Endothelial cell (in vitro differentiated cells): ENCODE data around the gene TFCP2L1. TPM values are rescaled to one million over a fixed set of nuclear protein-coding genes. Genes with fewer than 3 reads are reported as not detected.

Experiments
- DNase-seq: peaks from one replicate; pipeline ENCODE4 v3.0.0; 2021; ENCODE audit warnings: low spot score
- H3K27ac Mint-ChIP-seq: one replicate; pipeline ENCODE4 v1.8.0; 2021; ENCODE audit warnings: mixed read lengths, inconsistent platforms; ENCODE audit not compliant: unreplicated experiment
- H3K27me3 Mint-ChIP-seq: one replicate; pipeline ENCODE4 v1.8.0; 2021; ENCODE audit warnings: mild to moderate bottlenecking, moderate library complexity, mixed read lengths, inconsistent platforms; ENCODE audit not compliant: unreplicated experiment
- H3K36me3 Mint-ChIP-seq: one replicate; pipeline ENCODE4 v1.8.0; 2021; ENCODE audit warnings: mild to moderate bottlenecking, low read depth, mixed read lengths, inconsistent platforms; ENCODE audit not compliant: unreplicated experiment
- H3K4me1 Mint-ChIP-seq: one replicate; pipeline ENCODE4 v1.8.0; 2021; ENCODE audit warnings: mild to moderate bottlenecking, mixed read lengths, inconsistent platforms; ENCODE audit not compliant: unreplicated experiment
- H3K4me3 Mint-ChIP-seq: one replicate; pipeline ENCODE4 v1.8.0; 2021; ENCODE audit warnings: mild to moderate bottlenecking, mixed read lengths, inconsistent platforms; ENCODE audit not compliant: unreplicated experiment
- H3K9me3 Mint-ChIP-seq: one replicate; pipeline ENCODE4 v1.8.0; 2021; ENCODE audit warnings: mixed read lengths, inconsistent platforms; ENCODE audit not compliant: unreplicated experiment
- CTCF ChIP-seq: fragments of 200-600 bp; sonication (generic); IDR thresholded peaks from one replicate; pipeline ENCODE4 v1.5.0; 2021; ENCODE audit warnings: antibody characterized with exemption; ENCODE audit not compliant: unreplicated experiment
- total RNA-seq: library from RNA; stranded (reverse); fragmentation: NEBNext Ultra II Directional; extraction: Animal tissue kit (Norgen Biotek cat#: 25700); gene quantifications from one replicate; pipeline ENCODE4 v1.2.1, GENCODE V29; 2021; ENCODE audit not compliant: unreplicated experiment

The TFCP2L1 gene
- total RNA-seq, 1 donor from 2014 or later, result 1.7 TPM

DNA sequence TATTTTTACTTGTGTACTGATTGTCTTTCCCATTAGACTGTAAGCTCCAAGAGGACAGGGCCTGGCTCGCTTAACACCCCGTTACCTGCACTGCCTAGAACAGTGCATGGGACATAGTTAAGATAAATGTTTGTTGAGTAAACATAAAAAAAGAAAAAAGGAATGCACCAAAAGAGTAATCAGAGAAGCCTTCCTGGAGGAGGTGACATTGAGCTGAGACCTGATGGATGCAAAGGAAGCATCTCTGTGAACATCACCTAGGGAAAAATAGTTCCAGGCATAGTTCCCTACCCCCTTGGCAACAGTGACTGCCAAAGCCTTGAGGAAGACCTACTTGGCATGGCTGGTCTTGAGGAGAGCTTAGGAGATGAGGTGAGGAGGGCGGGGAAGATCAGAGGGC is 924 bp upstream of the TFCP2L1 start:
- no peak for TF ChIP-seq CTCF
- H3K36me3 Mint-ChIP-seq, result no peaks in the 10 kb centered on the region
- no peak for DNase-seq
- no peak overlapping the region for H3K27ac Mint-ChIP-seq
- peaks cover 19% of the 10 kb centered on the region for H3K27me3 Mint-ChIP-seq
- H3K4me3 Mint-ChIP-seq, result no peak overlapping the region
- no peaks in the 10 kb centered on the region for H3K9me3 Mint-ChIP-seq
- peaks cover 17% of the 10 kb centered on the region for H3K4me1 Mint-ChIP-seq

- Mint-ChIP-seq H3K27ac (no peak overlapping the region), H3K9me3 (no peaks in the 10 kb centered on the region), H3K27me3 (peaks cover 19% of the 10 kb centered on the region), H3K4me3 (peak overlapping the region; percentile 75), H3K4me1 (peaks cover 17% of the 10 kb centered on the region), H3K36me3 (no peaks in the 10 kb centered on the region)
- TF ChIP-seq CTCF, result no peak
- no peak for DNase-seq
Measured at GRCh38 chr2:121283670-121284462, 1.1 kb downstream of the TFCP2L1 start.

GRCh38 chr2:121282800-121283385 is 2.1 kb downstream of the TFCP2L1 start:
- Mint-ChIP-seq H3K4me1 (peaks cover 17% of the 10 kb centered on the region), H3K4me3 (no peak overlapping the region), H3K27ac (no peak overlapping the region), H3K27me3 (peaks cover 17% of the 10 kb centered on the region), H3K36me3 (no peaks in the 10 kb centered on the region), H3K9me3 (no peaks in the 10 kb centered on the region)
- no peak for DNase-seq
- no peak for TF ChIP-seq CTCF

GRCh38 chr2:121281694-121282093 is 3.3 kb downstream of the TFCP2L1 start:
- Mint-ChIP-seq H3K4me3 (no peak overlapping the region), H3K9me3 (no peaks in the 10 kb centered on the region), H3K27me3 (peaks cover 11% of the 10 kb centered on the region), H3K36me3 (no peaks in the 10 kb centered on the region), H3K4me1 (peaks cover 12% of the 10 kb centered on the region), H3K27ac (no peak overlapping the region)
- no peak for DNase-seq
- TF ChIP-seq CTCF, result no peak

DNA sequence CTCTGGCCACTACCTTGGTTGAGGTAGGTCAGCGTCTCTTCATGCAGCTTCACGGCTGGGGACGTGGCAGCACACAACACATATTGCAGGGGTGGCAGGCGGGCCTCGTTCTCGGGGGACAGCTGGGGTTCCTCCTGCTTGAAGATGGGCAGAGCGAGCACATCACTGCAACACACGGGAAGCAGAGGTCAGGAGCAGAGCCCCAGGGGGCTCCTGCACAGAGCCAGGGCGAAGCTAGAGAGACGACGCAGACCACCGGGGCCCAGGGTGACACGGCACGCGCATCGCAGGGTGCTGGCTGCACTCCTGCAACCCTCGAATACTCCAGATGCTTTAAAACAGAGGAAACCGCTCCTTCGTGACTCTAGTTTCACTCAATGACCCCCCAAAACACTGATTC is 3.9 kb downstream of the TFCP2L1 start:
- H3K27ac Mint-ChIP-seq, result no peak overlapping the region
- no peak overlapping the region for H3K4me3 Mint-ChIP-seq
- no peak for DNase-seq
- no peak for TF ChIP-seq CTCF
- peaks cover 10% of the 10 kb centered on the region for H3K27me3 Mint-ChIP-seq
- no peaks in the 10 kb centered on the region for H3K9me3 Mint-ChIP-seq
- peaks cover 11% of the 10 kb centered on the region for H3K4me1 Mint-ChIP-seq
- no peaks in the 10 kb centered on the region for H3K36me3 Mint-ChIP-seq
